ENCODE data around the gene FBN1. TPM values are rescaled to one million over a fixed set of nuclear protein-coding genes. Genes with fewer than 3 reads are reported as not detected.
A peak's percentile ranks its signal among the peaks of the same experiment; 100 is the strongest.

FBN1 gene
- total and polyA plus RNA-seq, 7 donors: 1.2 to 173 (median 57.0) TPM

DNA sequence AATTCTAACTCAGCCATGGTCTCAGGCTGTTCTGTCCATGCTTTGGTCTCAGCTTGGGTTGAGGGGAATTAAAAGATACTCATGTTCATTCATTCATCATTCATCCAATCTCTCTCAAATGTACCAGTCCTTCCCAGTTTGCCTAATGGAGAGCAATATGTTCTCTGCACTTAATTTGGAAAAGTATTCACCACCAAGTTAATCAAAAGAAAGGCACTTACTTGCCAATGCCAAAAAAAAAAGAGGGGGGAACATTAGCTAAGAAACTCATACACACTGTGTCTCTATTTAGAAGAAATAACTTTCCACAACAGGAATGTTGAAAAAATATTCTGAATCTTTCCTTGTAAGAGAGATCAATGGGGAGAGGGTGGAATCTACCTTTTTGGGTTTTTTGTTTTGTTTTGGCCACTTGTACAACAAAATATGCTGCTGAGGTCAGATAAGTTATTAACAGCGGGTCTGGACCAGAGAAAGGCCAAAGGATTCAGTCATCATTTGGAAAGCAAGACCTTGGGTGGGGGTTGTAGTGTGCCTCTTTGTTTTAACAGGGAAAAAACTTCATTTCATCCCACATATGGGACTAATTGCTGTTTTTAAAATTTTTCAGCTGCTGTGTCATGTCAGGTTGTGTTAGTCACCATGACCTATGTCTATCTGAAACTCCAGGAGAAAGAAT, 152.3 kb downstream of the FBN1 start:
- no peak for TF ChIP-seq POLR2A (IDR thresholded peaks at IDR 0.05)
- TF ChIP-seq POLR2AphosphoS5 (IDR thresholded peaks at IDR 0.05): peak; percentile 7 to 44 (median 18)
- WGBS, 2 donors: 83 to 85% methylated on average over 1 of the region's 1 CpG
- peak overlapping the region in 3 of 4 donors; percentile 42 to 47 (median 46) for H3K27ac ChIP-seq
- peak; percentile 72 for DNase-seq
- intact Hi-C loops (cut with DNase I): no loop called here
- peaks cover 4 to 69% (median 6%) of the 10 kb centered on the region in 4 donors for H3K36me3 ChIP-seq
- no peaks in the 10 kb centered on the region for H3K9me3 ChIP-seq
- H3K4me1 ChIP-seq: no peaks in the 10 kb centered on the region
- no peaks in the 10 kb centered on the region for H3K27me3 ChIP-seq
- no peak overlapping the region for H3K4me3 ChIP-seq

DNA sequence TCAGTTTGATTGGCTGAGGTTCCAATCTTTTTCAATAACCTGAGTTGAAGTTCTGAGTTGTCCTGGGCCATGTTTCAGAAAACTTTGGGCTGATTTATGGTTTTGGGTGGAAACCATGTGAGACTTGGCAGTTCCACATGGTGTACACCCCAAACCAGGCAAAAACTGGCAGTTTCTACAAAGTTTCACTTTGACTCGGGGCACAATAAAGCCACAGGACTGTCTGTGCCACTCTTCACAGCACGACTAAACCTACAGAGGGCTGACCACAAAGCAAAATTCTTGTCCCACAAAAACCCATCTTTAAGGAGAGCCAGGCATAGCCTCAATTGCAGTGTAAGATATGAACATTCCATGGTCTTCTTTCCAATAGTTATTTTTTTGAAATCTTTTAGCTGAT, 159.3 kb downstream of the FBN1 start:
- Histone ChIP-seq H3K9me3 (no peaks in the 10 kb centered on the region), H3K4me3 (no peak overlapping the region), H3K36me3 (peaks cover 0 to 88% (median 19%) of the 10 kb centered on the region in 4 donors), H3K4me1 (no peaks in the 10 kb centered on the region), H3K27me3 (no peaks in the 10 kb centered on the region), H3K27ac (peak overlapping the region in 1 of 4 donors; percentile 33)
- WGBS, 2 donors: 63 to 77% methylated on average over 2 of the region's 2 CpGs
- intact Hi-C loops (cut with DNase I): no loop called here
- no peak for DNase-seq
- TF ChIP-seq EP300 (IDR thresholded peaks at IDR 0.05) (no peak), POLR2A (IDR thresholded peaks at IDR 0.05) (no peak), POLR2AphosphoS5 (IDR thresholded peaks at IDR 0.05) (no peak)
- TF ChIP-seq, protein P1, sequence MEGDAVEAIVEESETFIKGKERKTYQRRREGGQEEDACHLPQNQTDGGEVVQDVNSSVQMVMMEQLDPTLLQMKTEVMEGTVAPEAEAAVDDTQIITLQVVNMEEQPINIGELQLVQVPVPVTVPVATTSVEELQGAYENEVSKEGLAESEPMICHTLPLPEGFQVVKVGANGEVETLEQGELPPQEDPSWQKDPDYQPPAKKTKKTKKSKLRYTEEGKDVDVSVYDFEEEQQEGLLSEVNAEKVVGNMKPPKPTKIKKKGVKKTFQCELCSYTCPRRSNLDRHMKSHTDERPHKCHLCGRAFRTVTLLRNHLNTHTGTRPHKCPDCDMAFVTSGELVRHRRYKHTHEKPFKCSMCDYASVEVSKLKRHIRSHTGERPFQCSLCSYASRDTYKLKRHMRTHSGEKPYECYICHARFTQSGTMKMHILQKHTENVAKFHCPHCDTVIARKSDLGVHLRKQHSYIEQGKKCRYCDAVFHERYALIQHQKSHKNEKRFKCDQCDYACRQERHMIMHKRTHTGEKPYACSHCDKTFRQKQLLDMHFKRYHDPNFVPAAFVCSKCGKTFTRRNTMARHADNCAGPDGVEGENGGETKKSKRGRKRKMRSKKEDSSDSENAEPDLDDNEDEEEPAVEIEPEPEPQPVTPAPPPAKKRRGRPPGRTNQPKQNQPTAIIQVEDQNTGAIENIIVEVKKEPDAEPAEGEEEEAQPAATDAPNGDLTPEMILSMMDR (IDR thresholded peaks at IDR 0.05): no peak

DNA sequence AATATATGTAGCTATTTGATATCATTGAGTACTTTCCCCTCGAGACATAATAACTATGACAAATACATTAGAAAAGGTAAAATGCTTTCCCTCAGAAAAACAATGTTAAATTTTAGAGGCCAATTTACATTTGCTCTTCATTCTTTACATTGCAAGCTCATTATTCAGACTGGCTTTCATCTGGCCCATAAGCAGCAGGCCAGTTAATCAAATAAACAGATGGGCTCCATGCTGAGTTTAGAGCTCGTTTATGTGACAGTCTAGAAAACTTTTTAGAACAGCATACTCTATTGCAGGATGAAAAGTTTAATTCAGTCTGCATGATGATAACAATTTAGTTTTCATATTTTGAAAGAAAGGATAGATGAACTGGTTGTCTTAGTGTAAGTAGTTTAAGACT, 163.7 kb downstream of the FBN1 start:
- H3K27me3 ChIP-seq: no peaks in the 10 kb centered on the region
- no peaks in the 10 kb centered on the region for H3K4me1 ChIP-seq
- TF ChIP-seq, protein P1 (IDR thresholded peaks at IDR 0.05): no peak
- TF ChIP-seq POLR2AphosphoS5 (IDR thresholded peaks at IDR 0.05) (no peak), POLR2A (IDR thresholded peaks at IDR 0.05) (no peak), EP300 (IDR thresholded peaks at IDR 0.05) (no peak)
- 74 to 80% methylated on average over 2 of the region's 2 CpGs for WGBS, 2 donors
- intact Hi-C loops (cut with DNase I): no loop called here
- H3K4me3 ChIP-seq: no peak overlapping the region
- no peak for DNase-seq
- H3K27ac ChIP-seq: peak overlapping the region in 1 of 4 donors; percentile 15
- H3K36me3 ChIP-seq: peaks cover 0 to 49% (median 4%) of the 10 kb centered on the region in 4 donors
- H3K9me3 ChIP-seq: no peaks in the 10 kb centered on the region

DNA sequence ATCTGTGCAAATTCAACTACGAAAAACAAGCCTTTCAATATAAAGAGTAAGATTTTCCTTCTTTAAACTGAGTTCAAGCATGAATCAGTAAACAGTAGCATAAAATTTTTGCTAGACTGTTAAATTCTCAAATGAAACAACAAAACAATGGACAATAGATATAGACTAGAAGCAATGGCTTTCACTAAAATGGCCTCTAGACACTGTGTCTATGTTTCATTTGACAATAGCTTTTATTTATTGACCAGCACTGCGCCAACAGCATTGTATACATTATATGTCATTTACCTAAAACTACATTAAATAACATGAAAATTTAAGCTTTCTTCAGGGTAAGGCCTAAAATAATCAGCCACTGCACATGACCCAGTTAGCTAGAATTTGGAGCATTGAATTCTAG, 165.8 kb downstream of the FBN1 start:
- peaks cover 0 to 30% (median 0%) of the 10 kb centered on the region in 4 donors for H3K36me3 ChIP-seq
- 93 to 94% methylated on average over 2 of the region's 2 CpGs for WGBS, 2 donors

DNA sequence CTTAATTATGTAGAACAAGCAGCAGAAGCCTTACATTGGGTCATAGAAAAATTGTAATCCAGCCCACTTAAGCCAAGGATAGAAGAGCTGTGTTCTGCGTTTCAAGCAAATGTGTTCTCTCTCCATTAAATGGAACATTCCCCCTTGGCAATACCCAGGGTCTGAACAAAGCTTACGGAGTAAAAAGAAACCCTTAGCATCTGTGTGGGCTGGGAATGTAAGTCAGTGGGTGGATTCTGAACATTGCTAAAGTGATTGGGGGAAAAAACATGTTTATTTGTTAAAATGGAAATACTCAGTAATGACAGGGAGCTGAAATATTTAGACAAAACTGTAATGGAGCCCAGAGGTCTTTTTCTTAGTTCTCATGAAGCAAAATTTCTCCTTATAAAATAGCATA, 166.9 kb downstream of the FBN1 start:
- no peaks in the 10 kb centered on the region for H3K27me3 ChIP-seq
- TF ChIP-seq POLR2A (IDR thresholded peaks at IDR 0.05) (no peak), POLR2AphosphoS5 (IDR thresholded peaks at IDR 0.05) (no peak), EP300 (IDR thresholded peaks at IDR 0.05) (no peak)
- TF ChIP-seq, protein P1 (IDR thresholded peaks at IDR 0.05): no peak
- no peaks in the 10 kb centered on the region for H3K4me1 ChIP-seq
- DNase-seq: no peak
- 84 to 89% methylated on average over 2 of the region's 2 CpGs for WGBS, 2 donors
- H3K4me3 ChIP-seq: no peak overlapping the region
- intact Hi-C loops (cut with DNase I): no loop called here
- peaks cover 0 to 31% (median 4%) of the 10 kb centered on the region in 4 donors for H3K36me3 ChIP-seq
- H3K9me3 ChIP-seq: no peaks in the 10 kb centered on the region
- H3K27ac ChIP-seq: peak overlapping the region in 1 of 4 donors; percentile 29

More for the DNA sequence above, 165.8 kb downstream of the FBN1 start:
- no peak for DNase-seq
- no peaks in the 10 kb centered on the region for H3K9me3 ChIP-seq
- intact Hi-C loops (cut with DNase I): no loop called here
- H3K27me3 ChIP-seq: no peaks in the 10 kb centered on the region
- H3K27ac ChIP-seq: peak overlapping the region in 2 of 4 donors; percentile 15 to 30
- H3K4me1 ChIP-seq: no peaks in the 10 kb centered on the region
- no peak overlapping the region for H3K4me3 ChIP-seq
- TF ChIP-seq POLR2A (IDR thresholded peaks at IDR 0.05) (no peak), POLR2AphosphoS5 (IDR thresholded peaks at IDR 0.05) (no peak)

Data from sigmoid colon (tissue), 7 donors.